ENCODE measurements around the gene PKD2.
"Not testable (repeated sequence)": the region's sequence is repeated elsewhere in the genome, so short reads cannot be mapped to it uniquely, and the experiment has no call there.

The PKD2 gene

DNA sequence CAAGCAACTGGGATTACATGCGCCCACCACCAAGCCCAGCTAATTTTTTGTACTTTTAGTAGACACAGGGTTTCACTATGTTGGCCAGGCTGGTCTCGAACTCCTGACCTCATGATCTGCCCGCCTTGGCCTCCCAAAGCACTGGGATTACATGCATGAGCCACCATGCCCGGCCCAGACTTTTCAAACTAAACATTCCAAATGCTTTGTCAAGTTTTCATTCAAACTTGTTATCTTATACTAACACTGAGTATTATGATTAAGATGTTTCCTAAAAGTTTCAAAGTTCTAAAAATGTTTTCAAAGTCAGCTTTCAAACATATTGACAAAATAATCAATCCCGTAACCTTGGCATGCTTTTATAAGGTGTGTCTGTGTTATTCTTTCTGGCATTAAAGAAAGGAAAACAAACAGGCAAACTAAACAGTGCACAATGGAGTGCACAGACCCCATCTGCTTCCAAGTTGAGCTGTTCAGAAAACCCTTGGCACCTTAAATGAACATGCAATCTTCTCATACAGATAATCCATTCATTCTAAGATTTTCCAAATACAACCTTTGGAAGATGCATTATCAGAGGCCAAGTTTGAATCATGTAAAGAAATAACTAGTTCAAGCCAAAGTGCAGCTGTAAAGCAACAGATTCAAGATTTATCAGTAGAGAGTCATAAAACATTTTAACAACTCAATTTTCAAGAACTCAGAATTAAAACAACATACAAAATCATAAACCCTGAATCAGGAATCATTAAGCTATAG is 101.9 kb downstream of the PKD2 start:
- no peak for DNase-seq (ENCODE audit: low read depth in 2 of 2, low spot score in 1 of 2)

DNA sequence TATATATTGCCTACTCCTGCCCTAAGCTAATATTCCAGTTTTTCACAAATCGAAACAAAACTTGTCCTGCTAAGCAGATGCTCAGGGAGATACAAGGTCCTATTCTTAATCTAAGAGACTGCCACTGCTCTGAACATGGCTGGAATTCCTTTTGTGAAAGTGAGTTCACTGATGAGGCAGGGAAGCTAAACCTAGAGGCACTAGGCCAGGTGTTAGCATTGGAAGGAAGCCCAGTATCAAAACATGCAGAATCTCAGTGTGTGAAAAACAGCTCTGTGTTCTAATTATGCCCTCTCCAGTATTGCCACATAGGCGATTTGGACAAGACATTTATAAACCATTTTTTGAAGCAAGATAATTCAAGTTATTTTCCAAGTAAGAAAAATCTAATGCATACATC is 103.4 kb downstream of the PKD2 start:
- DNase-seq (ENCODE audit: low read depth in 2 of 2, low spot score in 1 of 2) = no peak

DNA sequence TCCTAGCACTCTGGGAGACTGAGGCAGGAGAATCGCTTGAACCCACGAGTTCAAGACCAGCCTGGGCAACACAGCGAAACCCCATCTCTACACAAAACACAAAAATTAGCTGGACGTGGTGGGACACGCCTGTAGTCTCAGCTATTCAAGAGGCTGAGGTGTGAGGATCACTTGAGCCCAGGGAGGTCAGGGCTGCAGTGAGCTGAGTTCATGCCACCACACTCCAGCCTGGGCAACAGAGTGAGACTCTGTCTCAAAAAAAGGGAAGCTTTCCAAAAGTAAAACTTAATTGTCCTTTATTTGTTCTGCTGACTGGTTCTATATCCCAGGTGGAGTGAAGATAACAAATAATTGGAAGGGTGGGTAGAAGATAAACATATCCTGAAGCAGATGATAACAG is 105.4 kb downstream of the PKD2 start:
- DNase-seq (ENCODE audit: low read depth in 2 of 2, low spot score in 1 of 2) = no peak

DNA sequence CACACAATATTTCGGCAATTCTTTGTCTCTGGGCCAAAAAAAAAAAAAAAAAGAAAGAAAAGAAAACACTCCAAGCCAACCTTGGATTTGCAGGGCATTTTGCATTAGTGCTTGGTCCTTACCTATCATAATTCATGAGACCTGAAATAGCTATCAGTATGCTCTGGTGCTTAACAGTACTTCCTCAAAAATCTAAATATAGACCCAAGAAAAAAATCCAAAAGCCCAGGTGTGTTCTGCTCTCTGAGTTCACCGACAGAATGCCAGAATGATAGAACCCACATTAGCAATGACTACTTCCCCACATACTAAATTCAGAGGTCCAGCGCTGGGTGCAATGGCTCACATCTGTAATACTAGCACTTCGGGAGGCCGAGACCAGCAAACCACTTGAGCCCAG is 108.2 kb downstream of the PKD2 start:
- DNase-seq (ENCODE audit: low read depth in 2 of 2, low spot score in 1 of 2) = no peak

DNA sequence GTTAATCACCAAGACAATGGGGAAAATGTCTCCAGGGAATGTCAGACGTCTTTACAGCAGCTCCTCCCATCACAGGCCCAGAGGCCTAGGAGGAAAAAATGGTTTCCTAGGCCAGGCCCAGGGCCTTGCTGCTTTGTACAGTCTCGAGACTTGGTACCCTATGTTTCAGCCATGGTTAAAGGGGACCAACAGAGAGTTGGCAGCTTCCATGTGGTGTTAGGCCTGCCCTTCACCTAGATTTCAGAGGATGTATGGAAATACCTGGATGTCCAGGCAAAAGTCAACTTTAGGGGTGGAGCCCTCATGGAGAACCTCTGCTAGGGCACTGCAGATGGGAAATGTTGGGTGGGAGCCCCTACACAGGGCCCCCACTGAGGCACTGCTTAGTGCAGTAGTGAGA is 112.5 kb downstream of the PKD2 start:
- DNase-seq (ENCODE audit: low read depth in 2 of 2, low spot score in 1 of 2) = no peak

DNA sequence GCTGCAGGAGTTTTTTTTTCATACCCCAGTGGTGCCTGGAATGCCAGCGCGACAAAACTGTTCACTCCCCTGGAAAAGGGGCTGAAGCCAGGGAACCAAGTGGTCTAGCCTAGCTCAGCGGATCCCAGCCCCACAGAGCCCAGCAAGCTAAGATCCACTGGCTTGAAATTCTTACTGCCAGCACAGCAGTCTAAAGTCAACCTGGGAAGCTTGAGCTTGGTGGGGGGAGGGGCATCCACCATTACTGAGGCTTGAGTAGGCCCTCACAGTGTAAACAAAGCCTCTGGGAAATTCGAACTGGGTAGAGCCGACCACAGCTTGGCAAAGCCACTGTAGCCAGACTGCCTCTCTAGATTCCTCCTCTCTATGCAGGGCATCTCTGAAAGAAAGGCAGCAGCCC is 114.8 kb downstream of the PKD2 start:
- not testable (repeated sequence) for DNase-seq (ENCODE audit: low read depth in 2 of 2, low spot score in 1 of 2)

Data from stimulated activated CD8-positive, alpha-beta memory T cell treated with anti-CD3 and anti-CD28 coated beads, Interleukin-4, amount 100 ng/mL, for 1 hour (primary cell).